HG02798 (cell line): ENCODE measurements around the gene PRR29.
"Not testable (repeated sequence)": the region's sequence is repeated elsewhere in the genome, so short reads cannot be mapped to it uniquely, and the experiment has no call there.

Experiments
- ATAC-seq: cut with Tn5 transposase; IDR thresholded peaks from one replicate; pipeline ENCODE4 v1.9.1; 2021; ENCODE audit warnings: mild to moderate bottlenecking; ENCODE audit not compliant: unreplicated experiment, poor library complexity

The PRR29 gene

DNA sequence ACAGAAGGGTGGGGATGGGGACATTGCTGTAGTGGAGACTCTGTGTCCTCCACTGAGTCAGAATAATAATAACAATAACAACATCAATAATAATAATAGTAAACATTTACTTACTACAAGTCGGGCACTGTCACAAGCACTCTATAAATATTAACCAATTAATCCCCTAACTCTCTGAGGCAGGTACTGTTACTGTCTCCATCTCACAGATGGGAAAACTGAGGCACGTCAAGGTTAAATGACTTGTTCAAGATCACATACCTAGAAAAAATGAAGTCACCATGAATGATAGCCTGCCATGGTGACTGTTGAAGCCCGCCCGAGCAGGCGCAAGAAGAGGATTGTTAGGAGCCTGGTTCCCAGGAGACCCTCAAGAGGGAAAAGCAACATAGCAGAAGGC lies 10.2 kb downstream of the PRR29 start:
- no peak for ATAC-seq

- ATAC-seq, result no peak
Measured at GRCh38 chr17:64008830-64009229, 10.7 kb downstream of the PRR29 start.

DNA sequence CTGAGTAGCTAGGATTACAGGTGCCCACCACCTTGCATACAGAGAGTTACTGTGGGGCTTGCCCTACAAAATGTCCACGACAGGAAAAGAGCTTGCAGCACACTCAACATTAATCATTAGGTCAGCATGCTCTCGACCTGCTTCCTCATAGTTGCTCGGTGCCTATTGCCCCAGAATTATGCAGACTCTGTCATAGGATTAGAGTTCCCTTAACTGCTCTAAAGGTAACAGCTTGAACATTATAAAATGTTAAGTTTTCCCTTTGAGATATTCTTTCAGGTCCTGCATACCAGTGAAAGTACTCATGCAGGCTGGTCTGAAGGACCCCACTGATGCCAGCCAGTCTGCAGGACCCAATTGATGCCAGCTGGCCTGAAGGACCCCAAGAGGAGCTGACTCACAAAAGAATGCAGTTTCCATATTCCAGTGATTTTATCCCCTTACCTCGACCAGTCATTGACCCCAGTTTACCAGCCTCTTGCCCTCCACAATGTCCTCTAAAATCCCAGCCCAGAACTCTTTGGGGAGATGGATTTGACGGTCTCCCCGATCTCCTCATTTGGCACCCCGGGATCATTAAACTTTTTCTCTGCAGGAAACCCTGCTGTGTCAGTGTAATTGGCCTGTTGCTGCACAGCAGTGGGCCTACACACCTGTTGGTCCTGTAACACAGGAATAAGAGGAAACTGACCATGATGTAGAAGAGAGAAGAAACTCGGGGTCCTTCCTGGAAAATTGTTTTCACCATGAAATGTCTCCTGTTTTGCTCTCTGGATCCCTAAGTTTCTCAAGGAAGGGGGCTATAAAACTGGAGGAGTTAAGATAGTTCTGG lies 11.6 kb downstream of the PRR29 start:
- ATAC-seq, result no peak

DNA sequence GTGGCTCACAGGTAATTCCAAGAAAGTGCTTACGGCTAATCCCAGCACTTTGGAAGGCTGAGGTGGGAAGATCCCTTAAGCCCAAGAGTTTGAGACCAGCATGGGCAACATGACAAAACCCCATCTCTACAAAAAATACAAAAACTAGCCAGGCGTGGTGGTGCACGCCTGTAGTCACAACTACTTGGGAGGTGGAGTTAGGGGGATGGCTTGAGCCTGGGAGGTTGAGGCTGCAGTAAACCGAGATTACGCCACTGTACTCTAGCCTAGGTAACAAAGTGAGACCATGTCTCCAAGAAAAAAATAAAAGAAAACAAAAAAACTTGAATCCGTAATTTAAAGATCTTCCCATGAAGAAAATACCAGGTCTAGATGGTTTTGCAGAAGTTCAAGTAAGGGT lies 17.3 kb downstream of the PRR29 start:
- no peak for ATAC-seq

DNA sequence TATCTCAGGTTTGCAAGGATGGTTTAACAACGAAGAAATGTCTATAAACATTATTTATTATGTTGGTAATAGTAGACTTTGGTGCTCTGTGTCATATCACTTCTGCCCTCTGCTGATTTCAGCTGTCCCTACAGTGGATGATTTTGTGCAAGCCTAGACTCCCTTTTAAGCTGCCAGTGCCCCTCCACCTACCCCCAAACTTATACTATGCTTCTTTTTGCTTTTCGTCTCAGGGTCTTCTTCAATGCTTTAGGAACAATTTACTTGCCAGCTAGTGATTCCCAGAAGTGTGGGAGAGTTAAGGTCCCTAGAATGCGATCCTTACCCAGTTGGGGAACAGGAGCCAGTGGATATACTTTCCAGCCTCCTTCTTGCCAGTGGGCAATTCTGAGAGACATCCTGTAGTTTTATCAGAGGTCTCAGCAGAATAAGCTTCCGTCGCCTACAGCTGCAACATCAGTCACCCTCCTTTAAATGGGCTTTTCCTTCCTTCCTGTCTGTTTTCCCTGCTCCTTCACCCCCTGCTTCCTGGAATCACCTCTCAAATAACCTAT lies 18.2 kb downstream of the PRR29 start:
- no peak for ATAC-seq

DNA sequence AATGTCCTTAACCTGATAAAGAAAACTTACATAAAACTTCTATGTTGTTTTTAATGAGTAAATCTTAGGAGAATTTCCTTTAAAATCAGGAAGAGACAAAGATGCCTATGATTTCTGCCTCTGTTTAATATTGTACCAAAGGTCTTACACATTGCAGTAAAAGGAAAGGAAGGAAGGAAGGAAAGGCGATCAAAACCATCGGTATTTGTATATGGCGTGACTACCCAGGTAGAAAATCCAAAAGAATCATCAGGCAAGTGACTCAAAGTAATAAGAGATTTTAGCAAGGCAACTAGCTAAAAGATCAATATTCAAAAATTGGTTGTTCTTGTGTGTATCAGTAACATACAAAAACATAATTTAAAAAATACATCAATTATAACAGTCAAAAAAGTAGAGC lies 18.8 kb downstream of the PRR29 start:
- ATAC-seq, result no peak

DNA sequence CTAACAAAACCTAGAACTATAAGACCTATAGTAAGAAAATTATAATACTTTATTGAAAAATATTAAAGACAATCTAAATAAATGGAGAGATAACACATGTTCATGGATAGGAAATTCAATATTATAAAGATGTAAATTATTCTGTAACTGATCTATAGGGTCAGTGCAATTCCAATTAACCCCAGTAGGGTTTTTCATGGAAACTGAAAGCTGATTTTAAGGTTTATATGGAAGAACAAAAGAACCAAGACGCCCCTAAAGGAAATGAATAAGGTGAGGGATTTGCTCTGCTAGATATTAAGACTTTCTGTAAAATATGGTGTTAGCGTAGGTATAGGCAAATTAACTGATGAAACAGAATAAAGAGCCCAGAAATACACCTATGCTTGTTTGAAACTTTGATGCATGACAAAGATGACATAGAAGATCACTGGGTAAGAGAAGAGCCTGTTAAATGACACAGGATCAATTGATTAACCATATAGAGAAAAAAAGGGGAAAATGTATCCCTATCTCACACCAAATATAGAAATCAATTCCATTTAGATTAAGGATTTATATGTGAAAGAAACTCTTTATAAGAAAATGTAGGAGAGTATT lies 19.3 kb downstream of the PRR29 start:
- ATAC-seq, result no peak

GRCh38 chr17:64019551-64019961 lies 21.4 kb downstream of the PRR29 start:
- ATAC-seq, result not testable (repeated sequence)

- peak; percentile 67 for ATAC-seq
Measured at GRCh38 chr17:64020056-64020766, 22.1 kb downstream of the PRR29 start, which contains the start of gene ICAM2. ICAM2 (minus strand) TSS chr17:64020633; CDS start chr17:64006691, 13,942 bp downstream.

DNA sequence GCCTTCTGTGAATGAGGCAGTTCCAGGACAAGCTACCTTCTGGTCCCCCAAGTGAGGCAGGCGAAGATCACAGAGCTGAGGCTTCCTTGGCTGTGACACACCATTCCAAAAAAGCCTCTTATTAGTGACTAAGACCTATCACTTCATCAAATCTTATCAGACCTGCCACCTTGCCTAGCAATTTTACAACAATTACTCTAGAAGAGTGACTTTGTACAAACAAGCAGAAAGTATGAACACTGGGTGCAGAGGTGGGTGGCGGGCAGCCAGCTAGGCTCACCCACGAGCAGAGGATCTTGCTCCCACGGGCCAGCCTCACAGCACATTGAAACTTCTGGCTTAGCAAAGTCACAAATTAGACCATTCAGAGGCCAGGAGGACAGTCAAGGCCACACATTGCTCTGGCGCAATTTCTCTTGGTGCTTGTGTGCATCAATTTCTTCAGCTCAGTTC lies 24.5 kb downstream of the PRR29 start:
- ATAC-seq, result no peak

DNA sequence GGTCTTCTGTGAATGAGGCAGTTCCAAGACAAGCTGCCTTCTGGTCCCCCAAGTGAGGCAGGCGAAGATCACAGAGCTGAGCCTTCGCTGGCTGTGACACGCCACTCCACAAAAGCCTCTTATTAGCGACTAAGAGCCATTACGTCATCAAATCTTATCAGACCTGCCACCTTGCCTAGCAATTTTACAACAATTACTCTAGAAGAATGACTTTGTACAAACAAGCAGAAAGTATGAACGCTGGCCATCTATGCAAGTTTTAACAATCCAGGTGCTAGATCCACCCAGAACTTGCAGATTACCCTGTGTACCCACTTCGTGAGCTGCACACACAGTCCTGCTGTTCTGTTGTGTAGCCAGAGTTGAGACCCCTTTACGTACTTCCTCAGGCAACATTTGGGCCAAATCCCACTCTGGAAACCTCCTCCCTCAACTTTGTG lies 26.1 kb downstream of the PRR29 start:
- ATAC-seq, result no peak

- ATAC-seq, result no peak
Measured at GRCh38 chr17:64024781-64025731, 26.9 kb downstream of the PRR29 start.

- ATAC-seq, result peak; percentile 59
Measured at GRCh38 chr17:64025732-64026294, 27.7 kb downstream of the PRR29 start.

GRCh38 chr17:64028874-64029464 lies 30.8 kb downstream of the PRR29 start:
- ATAC-seq, result peak; percentile 44

- ATAC-seq, result no peak
Measured at GRCh38 chr17:64032081-64032480, 33.9 kb downstream of the PRR29 start.

DNA sequence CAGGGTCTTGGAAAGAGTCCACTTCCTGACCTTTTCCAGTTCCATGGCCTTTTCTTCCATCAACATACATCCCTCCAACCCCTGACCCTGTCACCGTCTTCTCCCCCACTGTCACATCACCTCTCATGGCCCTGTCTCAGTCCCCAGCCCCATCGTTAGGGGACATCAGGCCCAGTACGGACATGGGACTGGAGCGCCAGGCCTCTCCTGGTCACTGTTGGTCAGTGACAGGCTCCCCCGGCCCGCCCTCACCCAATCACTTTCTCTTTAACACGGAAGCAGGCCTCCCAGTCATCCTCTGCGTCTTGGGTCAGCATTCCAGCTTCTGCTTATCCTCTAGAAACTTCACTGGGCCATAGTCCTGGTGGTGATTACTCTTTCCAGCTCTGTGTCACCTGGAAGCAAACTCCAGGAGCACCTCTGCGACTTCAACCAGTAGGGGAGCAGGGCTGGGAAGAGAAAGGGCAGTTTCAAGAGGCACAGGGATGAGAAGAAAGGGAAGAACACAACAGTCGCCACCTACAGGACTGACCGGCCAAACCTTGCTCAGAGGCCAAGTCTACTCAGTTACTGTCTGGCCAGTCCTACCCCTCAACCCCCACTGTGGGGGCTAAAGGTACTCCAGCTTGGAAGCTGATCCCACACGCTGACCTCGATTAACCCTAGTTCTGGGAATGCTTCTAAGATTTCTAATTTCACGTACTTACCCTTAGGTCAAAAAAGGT lies 38.2 kb downstream of the PRR29 start:
- no peak for ATAC-seq

GRCh38 chr17:64037180-64037579 lies 39.0 kb downstream of the PRR29 start:
- ATAC-seq, result no peak

DNA sequence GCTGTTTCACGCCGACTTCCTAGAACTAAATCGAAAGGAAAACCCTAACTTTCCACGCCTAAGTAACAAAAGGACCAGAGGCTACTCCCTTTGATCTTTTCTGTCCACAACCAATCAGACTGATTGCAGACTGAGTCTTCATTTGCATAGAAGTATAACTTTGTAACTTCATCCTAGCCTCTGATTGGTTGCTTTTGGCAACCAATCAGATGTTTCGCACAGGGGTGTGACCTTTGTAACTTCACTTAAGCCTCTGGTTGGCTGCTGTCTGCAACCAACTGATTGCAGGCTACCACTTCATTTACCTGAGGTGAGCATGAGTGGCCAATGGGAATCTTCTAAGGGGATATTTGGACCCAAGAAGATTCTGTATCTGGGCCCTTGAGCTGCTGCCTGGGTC lies 39.7 kb downstream of the PRR29 start:
- ATAC-seq, result no peak
